GM12878 (cell line): ENCODE results near the gene KDF1. TPM values are rescaled to one million over a fixed set of nuclear protein-coding genes. Genes with fewer than 3 reads are reported as not detected.

Experiments used
- ATAC-seq: fragments of 200-7000 bp; cut with Tn5 transposase; 3 replicates; pipeline ENCODE4 v1.9.1; 2020; ENCODE audit warnings: mild to moderate bottlenecking, moderate library complexity
- BruUV-seq: library from RNA; stranded (reverse); fragments of 400-500 nt; replicated peaks from 2 replicates; lab custom pipeline; 2021; lab: Mats Ljungman, UMichigan
- CTCF ChIA-PET: fragments of 300-600 bp; sonication (Branson Sonifier 250); formaldehyde crosslinking; extraction: SDS; loops from one replicate; lab custom pipeline; 2021; ENCODE audit warnings: inconsistent platforms; lab: Yijun Ruan, JAX
- POLR2A ChIA-PET: fragments of 350-600 bp; formaldehyde crosslinking; extraction: SDS; loops from one replicate; lab custom pipeline; 2021; ENCODE audit warnings: inconsistent platforms; lab: Charles Lee
- RAD21 ChIA-PET: fragments of 300-600 bp; sonication (Branson Sonifier 250); formaldehyde crosslinking; loops from one replicate; lab custom pipeline; 2023; ENCODE audit warnings: antibody characterized with exemption; ENCODE audit not compliant: unreplicated experiment; lab: Charles Lee
- SMC1A ChIA-PET: fragments of 300-600 bp; sonication (Branson Sonifier 250); formaldehyde crosslinking; loops from one replicate; lab custom pipeline; 2023; ENCODE audit not compliant: unreplicated experiment, uncharacterized antibody; lab: Charles Lee
- DNase-seq: peaks from one replicate; pipeline ENCODE4 v3.0.0-alpha.2; 2011; ENCODE audit warnings: low read depth, low spot score
- FAIRE-seq: peaks from 3 replicates; lab custom pipeline; 2011; peaks lifted over from hg19 to GRCh38; lab: Jason Lieb, UNC
- H2AFZ ChIP-seq: 2 replicates; pipeline ENCODE4 v1.6.0; 2011; ENCODE audit warnings: low read depth, low read length, control low read depth; ENCODE audit not compliant: control insufficient read depth
- H3K27ac ChIP-seq: 2 replicates; pipeline ENCODE4 v1.5.1; 2011; ENCODE audit warnings: control low read depth; ENCODE audit not compliant: control insufficient read depth, insufficient read depth
- H3K27me3 ChIP-seq, 2 experiments: replicated peaks in 1 of 2; 2 replicates each; pipeline versions ENCODE4 v1.6.0 to v1.6.1; 2011; ENCODE audit warnings: low read length in 1 of 2; ENCODE audit not compliant: control insufficient read depth in 2 of 2, insufficient read depth in 2 of 2
- H3K36me3 ChIP-seq, 2 experiments: 2 replicates each; pipeline ENCODE4 v1.5.1; 2011; ENCODE audit warnings: low read length in 1 of 2; ENCODE audit not compliant: control insufficient read depth in 2 of 2, insufficient read depth in 2 of 2
- H3K4me1 ChIP-seq: 2 replicates; pipeline ENCODE4 v1.6.1; 2011; ENCODE audit warnings: mild to moderate bottlenecking, low read length, moderate library complexity, mixed read lengths; ENCODE audit not compliant: control insufficient read depth, insufficient read depth
- H3K4me2 ChIP-seq: 2 replicates; pipeline ENCODE4 v1.6.0; 2011; ENCODE audit warnings: control low read depth; ENCODE audit not compliant: control insufficient read depth, insufficient read depth
- H3K4me3 ChIP-seq: fragments of 200-600 bp; sonication (generic); 2 replicates; pipeline ENCODE4 v1.5.1; 2016
- H3K79me2 ChIP-seq: 2 replicates; pipeline ENCODE4 v1.6.0; 2011; ENCODE audit warnings: low read length; ENCODE audit not compliant: control insufficient read depth, insufficient read depth
- H3K9ac ChIP-seq: 2 replicates; pipeline ENCODE4 v1.8.0; 2011; ENCODE audit warnings: low read length, control low read depth, mixed read lengths; ENCODE audit not compliant: control insufficient read depth, insufficient read depth
- H3K9me3 ChIP-seq: replicated peaks from 3 replicates; pipeline ENCODE4 v1.5.1; 2011; ENCODE audit warnings: mild to moderate bottlenecking, low read length; ENCODE audit not compliant: control insufficient read depth, insufficient read depth
- H4K20me1 ChIP-seq: 2 replicates; pipeline ENCODE4 v1.6.0; 2011; ENCODE audit not compliant: control insufficient read depth, insufficient read depth
- BCL11A ChIP-seq: IDR thresholded peaks from 2 replicates; pipeline ENCODE4 v1.6.1; 2011; ENCODE audit warnings: low read depth, low read length
- HDGF ChIP-seq: fragments of 450-650 bp; IDR thresholded peaks from 2 replicates; pipeline ENCODE4 v1.6.1; 2016; ENCODE audit warnings: antibody characterized with exemption
- IRF4 ChIP-seq: IDR thresholded peaks from 2 replicates; pipeline ENCODE4 v1.6.1; 2011; ENCODE audit warnings: low read depth, low read length
- JUND ChIP-seq: IDR thresholded peaks from 2 replicates; pipeline ENCODE4 v1.6.1; 2012; ENCODE audit warnings: low read depth, mild to moderate bottlenecking, low read length, improper control_type of control experiment, moderate library complexity
- KAT2A ChIP-seq: conservative IDR thresholded peaks from 2 replicates; pipeline ENCODE4 v1.6.1; 2011; ENCODE audit warnings: low read depth, low read length; ENCODE audit not compliant: control insufficient read depth
- NR2F1 ChIP-seq: fragments of 450-650 bp; conservative IDR thresholded peaks from 2 replicates; pipeline ENCODE4 v1.6.1; 2017; ENCODE audit warnings: mild to moderate bottlenecking
- RBBP5 ChIP-seq: fragments of 200-600 bp; sonication (generic); conservative IDR thresholded peaks from 2 replicates; pipeline ENCODE4 v1.6.1; 2016
- WRNIP1 ChIP-seq: IDR thresholded peaks from 2 replicates; pipeline ENCODE4 v1.6.1; 2011; ENCODE audit warnings: low read depth, low read length, improper control_type of control experiment, borderline replicate concordance
- YBX1 ChIP-seq: fragments of 450-650 bp; IDR thresholded peaks from 2 replicates; pipeline ENCODE4 v1.6.1; 2016; ENCODE audit warnings: antibody characterized with exemption
- ZNF207 ChIP-seq: fragments of 450-650 bp; IDR thresholded peaks from 2 replicates; pipeline ENCODE4 v1.6.1; 2014; ENCODE audit warnings: antibody characterized with exemption, mild to moderate bottlenecking, borderline replicate concordance
- WGBS: methylation state at CpG from one replicate; pipeline ENCODE4 v1.1.6; 2016; ENCODE audit warnings: low lambda C conversion rate; ENCODE audit not compliant: insufficient replicate concordance, insufficient coverage; ENCODE audit errors: missing lambda C conversion rate; 5-methylcytosine and 5-hydroxymethylcytosine counted together
- in situ Hi-C: fragments of 300-500 bp; cut with MboI; formaldehyde crosslinking; loops from 9 replicates; pipeline ENCODE4 v1.14.3; 2018; ENCODE audit warnings: mixed read lengths
- intact Hi-C: fragments of 100-400 bp; cut with micrococcal nuclease; formaldehyde crosslinking; loops from one replicate; pipeline ENCODE4 v1.14.2; 2022; ENCODE audit not compliant: unreplicated experiment
- polyA plus RNA-seq, 11 experiments: library from polyadenylated mRNA; depleted of rRNA in 4 of 11; unstranded in 6 of 11; stranded (reverse) in 5 of 11; fragments of >200 nt; fragmentation: Nextera tagmentation in 4 of 11; fragmentation: Illumina TruSeq in 1 of 11; extraction: Ambion mirVana in 4 of 11; extraction: Trizol in 1 of 11; gene quantifications; 1 replicate in 1 of 11; 2 replicates in 10 of 11; pipeline versions ENCODE4 v1.2.1 to v1.2.3, GENCODE V29; 2011 to 2016; ENCODE audit warnings: inconsistent platforms in 2 of 11, missing spikeins in 2 of 11, low read depth in 1 of 11
- total RNA-seq, 4 experiments: library from RNA; depleted of rRNA in 3 of 4; stranded (reverse); fragments of >200 nt in 3 of 4; fragmentation: Illumina TruSeq in 1 of 4; extraction: Trizol in 1 of 4; gene quantifications; 2 replicates each; pipeline versions ENCODE4 v1.2.1 to v1.2.3, GENCODE V29; 2013 to 2021
- TF ChIP-seq, protein P1 (sequence below): IDR thresholded peaks from 2 replicates; pipeline ENCODE4 v1.6.1; 2012; ENCODE audit warnings: low read depth, low read length, improper control_type of control experiment
- TF ChIP-seq, protein P2 (sequence below): fragments of 450-650 bp; IDR thresholded peaks from 2 replicates; pipeline ENCODE4 v1.6.1; 2016; ENCODE audit warnings: mild to moderate bottlenecking, moderate library complexity, borderline replicate concordance
- TF ChIP-seq, protein P3 (sequence below): fragments of 450-650 bp; conservative IDR thresholded peaks from 2 replicates; pipeline ENCODE4 v1.6.1; 2017; ENCODE audit warnings: mild to moderate bottlenecking, moderate library complexity
- TF ChIP-seq, protein P4 (sequence below): IDR thresholded peaks from 2 replicates; pipeline ENCODE4 v1.6.1; 2011; ENCODE audit warnings: low read depth, mild to moderate bottlenecking, low read length, moderate library complexity, borderline replicate concordance; ENCODE audit errors: extremely low read depth
- TF ChIP-seq, protein P5 (sequence below): IDR thresholded peaks from 2 replicates; pipeline ENCODE4 v1.6.1; 2011; ENCODE audit warnings: low read depth, low read length, improper control_type of control experiment, borderline replicate concordance
- TF ChIP-seq, protein P6 (sequence below): fragments of 450-650 bp; IDR thresholded peaks from 2 replicates; pipeline ENCODE4 v1.6.1; 2014; ENCODE audit warnings: mild to moderate bottlenecking

KDF1 gene
- total and polyA plus RNA-seq, 10 of the 15 experiments (the other 5 are each of a cell fraction or from before 2014, with no cell fraction given), result 0.03 to 0.13 (median 0.04) TPM; not detected in 7

DNA sequence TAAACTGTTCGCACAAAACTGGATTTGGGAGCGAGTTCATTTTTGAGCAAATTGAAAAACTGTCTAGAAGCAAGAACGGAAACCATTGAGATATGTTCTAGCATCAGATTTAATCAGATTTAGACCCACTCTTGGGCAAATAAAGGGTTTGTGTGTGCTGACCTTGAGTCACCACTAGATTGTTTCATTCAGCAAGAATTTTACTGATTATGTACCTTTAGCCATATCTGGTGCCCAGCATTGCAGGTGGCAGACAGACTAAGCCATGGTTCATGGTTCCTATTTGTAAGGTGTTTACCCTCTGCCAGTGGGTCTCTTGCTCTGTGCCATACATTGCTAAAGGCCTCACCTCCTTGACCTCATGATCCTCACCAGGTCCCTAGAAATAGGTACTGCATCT lies 37.4 kb downstream of the KDF1 start:
- Histone ChIP-seq H3K79me2 (peaks cover 28% of the 10 kb centered on the region), H3K9me3 (no peaks in the 10 kb centered on the region), H2AFZ (no peak overlapping the region), H4K20me1 (no peaks in the 10 kb centered on the region; the same call in 1 of the 2 replicates), H3K27me3 (no peaks in the 10 kb centered on the region), H3K36me3 (peaks cover 5 to 19% of the 10 kb centered on the region in 2 experiments), H3K9ac (peak overlapping the region; percentile 84), H3K4me3 (peak overlapping the region; percentile 76), H3K4me1 (peaks cover 5% of the 10 kb centered on the region; the same call in 1 of the 2 replicates), H3K4me2 (peak overlapping the region; percentile 99), H3K27ac (peak overlapping the region; percentile 83)
- DNase-seq (no peak), ATAC-seq (no peak), FAIRE-seq (no peak)
- SMC1A ChIA-PET, result no interaction called here
- CTCF ChIA-PET, result no interaction called here
- WGBS, result 65% methylated on average over 3 of the region's 3 CpGs
- RAD21 ChIA-PET, result no interaction called here
- intact Hi-C loops (no loop called here), in situ Hi-C loops (no loop called here)
- BruUV-seq, result no TSS peak
- POLR2A ChIA-PET, result no interaction called here
- TF ChIP-seq YBX1 (no peak), RBBP5 (no peak), WRNIP1 (no peak), BCL11A (no peak), HDGF (no peak), JUND (no peak), ZNF207 (no peak), IRF4 (no peak), NR2F1 (no peak), KAT2A (no peak)
- TF ChIP-seq, protein P1, sequence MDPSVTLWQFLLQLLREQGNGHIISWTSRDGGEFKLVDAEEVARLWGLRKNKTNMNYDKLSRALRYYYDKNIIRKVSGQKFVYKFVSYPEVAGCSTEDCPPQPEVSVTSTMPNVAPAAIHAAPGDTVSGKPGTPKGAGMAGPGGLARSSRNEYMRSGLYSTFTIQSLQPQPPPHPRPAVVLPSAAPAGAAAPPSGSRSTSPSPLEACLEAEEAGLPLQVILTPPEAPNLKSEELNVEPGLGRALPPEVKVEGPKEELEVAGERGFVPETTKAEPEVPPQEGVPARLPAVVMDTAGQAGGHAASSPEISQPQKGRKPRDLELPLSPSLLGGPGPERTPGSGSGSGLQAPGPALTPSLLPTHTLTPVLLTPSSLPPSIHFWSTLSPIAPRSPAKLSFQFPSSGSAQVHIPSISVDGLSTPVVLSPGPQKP, result no peak
- TF ChIP-seq, protein P2, sequence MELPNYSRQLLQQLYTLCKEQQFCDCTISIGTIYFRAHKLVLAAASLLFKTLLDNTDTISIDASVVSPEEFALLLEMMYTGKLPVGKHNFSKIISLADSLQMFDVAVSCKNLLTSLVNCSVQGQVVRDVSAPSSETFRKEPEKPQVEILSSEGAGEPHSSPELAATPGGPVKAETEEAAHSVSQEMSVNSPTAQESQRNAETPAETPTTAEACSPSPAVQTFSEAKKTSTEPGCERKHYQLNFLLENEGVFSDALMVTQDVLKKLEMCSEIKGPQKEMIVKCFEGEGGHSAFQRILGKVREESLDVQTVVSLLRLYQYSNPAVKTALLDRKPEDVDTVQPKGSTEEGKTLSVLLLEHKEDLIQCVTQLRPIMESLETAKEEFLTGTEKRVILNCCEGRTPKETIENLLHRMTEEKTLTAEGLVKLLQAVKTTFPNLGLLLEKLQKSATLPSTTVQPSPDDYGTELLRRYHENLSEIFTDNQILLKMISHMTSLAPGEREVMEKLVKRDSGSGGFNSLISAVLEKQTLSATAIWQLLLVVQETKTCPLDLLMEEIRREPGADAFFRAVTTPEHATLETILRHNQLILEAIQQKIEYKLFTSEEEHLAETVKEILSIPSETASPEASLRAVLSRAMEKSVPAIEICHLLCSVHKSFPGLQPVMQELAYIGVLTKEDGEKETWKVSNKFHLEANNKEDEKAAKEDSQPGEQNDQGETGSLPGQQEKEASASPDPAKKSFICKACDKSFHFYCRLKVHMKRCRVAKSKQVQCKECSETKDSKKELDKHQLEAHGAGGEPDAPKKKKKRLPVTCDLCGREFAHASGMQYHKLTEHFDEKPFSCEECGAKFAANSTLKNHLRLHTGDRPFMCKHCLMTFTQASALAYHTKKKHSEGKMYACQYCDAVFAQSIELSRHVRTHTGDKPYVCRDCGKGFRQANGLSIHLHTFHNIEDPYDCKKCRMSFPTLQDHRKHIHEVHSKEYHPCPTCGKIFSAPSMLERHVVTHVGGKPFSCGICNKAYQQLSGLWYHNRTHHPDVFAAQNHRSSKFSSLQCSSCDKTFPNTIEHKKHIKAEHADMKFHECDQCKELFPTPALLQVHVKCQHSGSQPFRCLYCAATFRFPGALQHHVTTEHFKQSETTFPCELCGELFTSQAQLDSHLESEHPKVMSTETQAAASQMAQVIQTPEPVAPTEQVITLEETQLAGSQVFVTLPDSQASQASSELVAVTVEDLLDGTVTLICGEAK, result no peak
- TF ChIP-seq, protein P3, sequence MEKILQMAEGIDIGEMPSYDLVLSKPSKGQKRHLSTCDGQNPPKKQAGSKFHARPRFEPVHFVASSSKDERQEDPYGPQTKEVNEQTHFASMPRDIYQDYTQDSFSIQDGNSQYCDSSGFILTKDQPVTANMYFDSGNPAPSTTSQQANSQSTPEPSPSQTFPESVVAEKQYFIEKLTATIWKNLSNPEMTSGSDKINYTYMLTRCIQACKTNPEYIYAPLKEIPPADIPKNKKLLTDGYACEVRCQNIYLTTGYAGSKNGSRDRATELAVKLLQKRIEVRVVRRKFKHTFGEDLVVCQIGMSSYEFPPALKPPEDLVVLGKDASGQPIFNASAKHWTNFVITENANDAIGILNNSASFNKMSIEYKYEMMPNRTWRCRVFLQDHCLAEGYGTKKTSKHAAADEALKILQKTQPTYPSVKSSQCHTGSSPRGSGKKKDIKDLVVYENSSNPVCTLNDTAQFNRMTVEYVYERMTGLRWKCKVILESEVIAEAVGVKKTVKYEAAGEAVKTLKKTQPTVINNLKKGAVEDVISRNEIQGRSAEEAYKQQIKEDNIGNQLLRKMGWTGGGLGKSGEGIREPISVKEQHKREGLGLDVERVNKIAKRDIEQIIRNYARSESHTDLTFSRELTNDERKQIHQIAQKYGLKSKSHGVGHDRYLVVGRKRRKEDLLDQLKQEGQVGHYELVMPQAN, result no peak
- TF ChIP-seq, protein P4, sequence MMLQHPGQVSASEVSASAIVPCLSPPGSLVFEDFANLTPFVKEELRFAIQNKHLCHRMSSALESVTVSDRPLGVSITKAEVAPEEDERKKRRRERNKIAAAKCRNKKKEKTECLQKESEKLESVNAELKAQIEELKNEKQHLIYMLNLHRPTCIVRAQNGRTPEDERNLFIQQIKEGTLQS, result no peak
- TF ChIP-seq, protein P5, sequence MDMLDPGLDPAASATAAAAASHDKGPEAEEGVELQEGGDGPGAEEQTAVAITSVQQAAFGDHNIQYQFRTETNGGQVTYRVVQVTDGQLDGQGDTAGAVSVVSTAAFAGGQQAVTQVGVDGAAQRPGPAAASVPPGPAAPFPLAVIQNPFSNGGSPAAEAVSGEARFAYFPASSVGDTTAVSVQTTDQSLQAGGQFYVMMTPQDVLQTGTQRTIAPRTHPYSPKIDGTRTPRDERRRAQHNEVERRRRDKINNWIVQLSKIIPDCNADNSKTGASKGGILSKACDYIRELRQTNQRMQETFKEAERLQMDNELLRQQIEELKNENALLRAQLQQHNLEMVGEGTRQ, result no peak
- TF ChIP-seq, protein P6, sequence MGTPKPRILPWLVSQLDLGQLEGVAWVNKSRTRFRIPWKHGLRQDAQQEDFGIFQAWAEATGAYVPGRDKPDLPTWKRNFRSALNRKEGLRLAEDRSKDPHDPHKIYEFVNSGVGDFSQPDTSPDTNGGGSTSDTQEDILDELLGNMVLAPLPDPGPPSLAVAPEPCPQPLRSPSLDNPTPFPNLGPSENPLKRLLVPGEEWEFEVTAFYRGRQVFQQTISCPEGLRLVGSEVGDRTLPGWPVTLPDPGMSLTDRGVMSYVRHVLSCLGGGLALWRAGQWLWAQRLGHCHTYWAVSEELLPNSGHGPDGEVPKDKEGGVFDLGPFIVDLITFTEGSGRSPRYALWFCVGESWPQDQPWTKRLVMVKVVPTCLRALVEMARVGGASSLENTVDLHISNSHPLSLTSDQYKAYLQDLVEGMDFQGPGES, result no peak
